ENCODE results near the gene ZIK1. TPM values are rescaled to one million over a fixed set of nuclear protein-coding genes. Genes with fewer than 3 reads are reported as not detected.
A peak's percentile ranks its signal among the peaks of the same experiment; 100 is the strongest.

Gene ZIK1
- total RNA-seq: 1 to 10 TPM in 3 of 4 donors, under 1 TPM in 1; 0.54 to 6.6 (median 1.9) TPM

GRCh38 chr19:57583521-57584416 lies at the start of gene ZIK1:
ZIK1 (plus strand) TSS chr19:57584145; CDS start chr19:57584357, 212 bp downstream.
- no peaks in the 10 kb centered on the region for H3K27me3 ChIP-seq
- DNase-seq: peak; percentile 70 to 96 (median 92)
- H3K4me1 ChIP-seq: peaks cover 0 to 11% (median 8%) of the 10 kb centered on the region in 4 donors
- peaks cover 0 to 37% (median 12%) of the 10 kb centered on the region in 4 donors for H3K9me3 ChIP-seq
- TF ChIP-seq CTCF (IDR thresholded peaks at IDR 0.05) (peak in 1 of 6 experiments; percentile 17), POLR2A (IDR thresholded peaks at IDR 0.05) (no peak)
- peak within 1 kb of the TSS; percentile 32 to 63 (median 46) for H3K27ac ChIP-seq
- H3K4me3 ChIP-seq: peak within 1 kb of the TSS; percentile 60 to 66 (median 64)
- peaks cover 0 to 2% (median 0%) of the 10 kb centered on the region in 3 donors for H3K36me3 ChIP-seq

GRCh38 chr19:57537953-57538547 lies 45.9 kb upstream of the ZIK1 start:
- Histone ChIP-seq H3K4me1 (no peaks in the 10 kb centered on the region), H3K27ac (no peak overlapping the region), H3K4me3 (no peak overlapping the region), H3K36me3 (peaks cover 0 to 84% (median 3%) of the 10 kb centered on the region in 3 donors), H3K27me3 (no peaks in the 10 kb centered on the region), H3K9me3 (peaks cover 0 to 98% (median 47%) of the 10 kb centered on the region in 4 donors)
- no peak for TF ChIP-seq CTCF (IDR thresholded peaks at IDR 0.05)
- TF ChIP-seq POLR2A (IDR thresholded peaks at IDR 0.05): no peak
- no peak for DNase-seq

GRCh38 chr19:57546513-57546912 lies 37.4 kb upstream of the ZIK1 start:
- no peak overlapping the region for H3K4me3 ChIP-seq
- H3K27ac ChIP-seq: no peak overlapping the region
- DNase-seq: no peak
- no peaks in the 10 kb centered on the region for H3K4me1 ChIP-seq
- TF ChIP-seq CTCF (IDR thresholded peaks at IDR 0.05) (no peak), POLR2A (IDR thresholded peaks at IDR 0.05) (no peak)
- no peaks in the 10 kb centered on the region for H3K27me3 ChIP-seq
- H3K36me3 ChIP-seq: peaks cover 0 to 94% (median 7%) of the 10 kb centered on the region in 3 donors
- H3K9me3 ChIP-seq: peaks cover 0 to 97% (median 36%) of the 10 kb centered on the region in 4 donors

GRCh38 chr19:57552432-57552831 lies 31.5 kb upstream of the ZIK1 start:
- peaks cover 0 to 75% (median 12%) of the 10 kb centered on the region in 4 donors for H3K9me3 ChIP-seq
- peaks cover 0 to 90% (median 6%) of the 10 kb centered on the region in 3 donors for H3K36me3 ChIP-seq
- H3K4me3 ChIP-seq: no peak overlapping the region
- no peaks in the 10 kb centered on the region for H3K4me1 ChIP-seq
- H3K27ac ChIP-seq: no peak overlapping the region
- DNase-seq: no peak
- no peaks in the 10 kb centered on the region for H3K27me3 ChIP-seq
- TF ChIP-seq CTCF (IDR thresholded peaks at IDR 0.05) (no peak), POLR2A (IDR thresholded peaks at IDR 0.05) (no peak)

- no peak for DNase-seq
- Histone ChIP-seq H3K4me3 (no peak overlapping the region), H3K4me1 (peaks cover 0 to 12% (median 3%) of the 10 kb centered on the region in 4 donors), H3K36me3 (peaks cover 0 to 41% (median 0%) of the 10 kb centered on the region in 3 donors), H3K27me3 (no peaks in the 10 kb centered on the region), H3K9me3 (peaks cover 0 to 31% (median 0%) of the 10 kb centered on the region in 4 donors), H3K27ac (no peak overlapping the region)
- no peak for TF ChIP-seq POLR2A (IDR thresholded peaks at IDR 0.05)
- no peak for TF ChIP-seq CTCF (IDR thresholded peaks at IDR 0.05)
Observed at GRCh38 chr19:57557659-57558058, 26.3 kb upstream of the ZIK1 start.

Measured in Peyer's patch (tissue), 4 donors.